Liver (tissue), 3 donors: ENCODE results near the gene EFS.

Source experiments
- ATF3 ChIP-seq: IDR thresholded peaks from 2 replicates; pipeline ENCODE4 v1.6.1; 2016; ENCODE audit warnings: antibody characterized with exemption
- CTCF ChIP-seq: fragments of 150-350 bp; IDR thresholded peaks from 2 replicates; pipeline ENCODE4 v1.5.1; 2017; ENCODE audit warnings: improper control_type of control experiment, low read depth, low read length; ENCODE audit not compliant: missing input control
- EGR1 ChIP-seq, 2 donors: IDR thresholded peaks; 2 replicates each; pipeline ENCODE4 v1.6.1; 2016 to 2018; ENCODE audit warnings: antibody characterized with exemption in 2 of 2, low read depth in 2 of 2
- JUND ChIP-seq, 2 donors: IDR thresholded peaks; 2 replicates each; pipeline ENCODE4 v1.6.1; 2016; ENCODE audit warnings: antibody characterized with exemption in 2 of 2
- RAD21 ChIP-seq, 2 donors: IDR thresholded peaks; 2 replicates each; pipeline ENCODE4 v1.6.1; 2016; ENCODE audit warnings: antibody characterized with exemption in 2 of 2, mild to moderate bottlenecking in 2 of 2
- REST ChIP-seq: IDR thresholded peaks from 2 replicates; pipeline ENCODE4 v1.6.1; 2016; ENCODE audit warnings: antibody characterized with exemption, mild to moderate bottlenecking
- SP1 ChIP-seq: IDR thresholded peaks from 2 replicates; pipeline ENCODE4 v1.6.1; 2018; ENCODE audit warnings: antibody characterized with exemption, mild to moderate bottlenecking
- TAF1 ChIP-seq: conservative IDR thresholded peaks from 2 replicates; pipeline ENCODE4 v1.6.1; 2016; ENCODE audit warnings: antibody characterized with exemption, mild to moderate bottlenecking
- YY1 ChIP-seq: IDR thresholded peaks from 2 replicates; pipeline ENCODE4 v1.6.1; 2016; ENCODE audit warnings: antibody characterized with exemption, mild to moderate bottlenecking
- TF ChIP-seq, protein P1 (sequence below): IDR thresholded peaks from 2 replicates; pipeline ENCODE4 v1.6.1; 2016; ENCODE audit warnings: antibody characterized with exemption
- donor health status: healthy.
- donor health status: healthy.

- TF ChIP-seq CTCF = no peak
- TF ChIP-seq YY1 = no peak
- no peak for TF ChIP-seq ATF3
- no peak for TF ChIP-seq RAD21 (IDR thresholded peaks at IDR 0.05)
- no peak for TF ChIP-seq JUND (IDR thresholded peaks at IDR 0.05)
- no peak for TF ChIP-seq SP1
- TF ChIP-seq, protein P1, sequence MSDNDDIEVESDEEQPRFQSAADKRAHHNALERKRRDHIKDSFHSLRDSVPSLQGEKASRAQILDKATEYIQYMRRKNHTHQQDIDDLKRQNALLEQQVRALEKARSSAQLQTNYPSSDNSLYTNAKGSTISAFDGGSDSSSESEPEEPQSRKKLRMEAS = no peak
- TF ChIP-seq REST = no peak
- no peak for TF ChIP-seq EGR1 (IDR thresholded peaks at IDR 0.05; ENCODE audit: low read depth in 2 of 2)
- TF ChIP-seq TAF1 = no peak
These were observed 39.4 kb upstream of the EFS start for GRCh38 chr14:23404331-23404900.
